Daoy (cell line): ENCODE measurements around the gene SLC25A12. TPM values are rescaled to one million over a fixed set of nuclear protein-coding genes. Genes with fewer than 3 reads are reported as not detected.
"Not testable (repeated sequence)": the region's sequence is repeated elsewhere in the genome, so short reads cannot be mapped to it uniquely, and the experiment has no call there.

ENCODE experiments used
- DNase-seq: peaks from one replicate; pipeline ENCODE4 v3.0.0-alpha.2; 2015; ENCODE audit warnings: low read depth
- total RNA-seq: library from RNA; depleted of rRNA; stranded (reverse); fragments of >200 nt; shearing (Covaris generic); gene quantifications from 2 replicates; pipeline ENCODE4 v1.2.3, GENCODE V29; 2014

SLC25A12 gene
- total RNA-seq, 1 experiment from 2014 or later, result 23.8 TPM

DNA sequence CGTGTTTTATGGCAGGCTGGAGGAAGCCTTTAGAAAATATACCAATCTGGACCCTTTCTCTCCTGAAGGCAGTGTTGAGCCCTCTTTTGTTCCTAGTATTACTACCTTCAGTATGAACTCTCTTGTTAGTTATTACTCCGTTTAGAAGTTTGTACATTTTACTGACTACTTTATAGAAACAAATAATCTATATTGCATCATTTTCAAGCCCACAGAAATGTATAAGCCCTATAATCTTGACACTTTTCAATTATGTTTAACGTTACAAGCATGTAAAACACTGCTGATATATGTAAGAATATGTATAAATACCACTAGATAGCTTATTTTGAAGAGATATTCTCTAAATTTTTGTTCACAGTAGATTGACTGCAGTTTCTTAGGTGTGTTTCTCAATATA, 64.0 kb downstream of the SLC25A12 start:
- no peak for DNase-seq

DNA sequence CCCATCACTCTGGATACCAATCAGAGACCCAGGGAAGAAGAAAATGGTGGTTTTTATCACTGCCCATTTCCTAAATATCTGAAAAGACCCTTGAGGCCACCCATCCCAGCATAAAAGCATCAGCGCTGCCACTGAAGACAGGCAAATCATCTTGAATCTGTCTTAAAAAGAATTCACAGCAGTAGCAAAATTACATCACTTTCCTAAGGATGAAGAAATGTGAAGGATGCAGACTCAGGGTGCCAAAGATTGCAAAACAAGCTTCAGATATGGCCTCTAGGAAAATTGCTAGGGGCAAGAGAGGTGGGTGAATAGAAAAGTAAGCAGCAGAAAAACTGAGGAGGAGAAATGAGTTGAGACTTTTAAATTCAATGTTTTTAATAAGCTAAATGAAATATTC, 70.0 kb downstream of the SLC25A12 start:
- no peak for DNase-seq

DNA sequence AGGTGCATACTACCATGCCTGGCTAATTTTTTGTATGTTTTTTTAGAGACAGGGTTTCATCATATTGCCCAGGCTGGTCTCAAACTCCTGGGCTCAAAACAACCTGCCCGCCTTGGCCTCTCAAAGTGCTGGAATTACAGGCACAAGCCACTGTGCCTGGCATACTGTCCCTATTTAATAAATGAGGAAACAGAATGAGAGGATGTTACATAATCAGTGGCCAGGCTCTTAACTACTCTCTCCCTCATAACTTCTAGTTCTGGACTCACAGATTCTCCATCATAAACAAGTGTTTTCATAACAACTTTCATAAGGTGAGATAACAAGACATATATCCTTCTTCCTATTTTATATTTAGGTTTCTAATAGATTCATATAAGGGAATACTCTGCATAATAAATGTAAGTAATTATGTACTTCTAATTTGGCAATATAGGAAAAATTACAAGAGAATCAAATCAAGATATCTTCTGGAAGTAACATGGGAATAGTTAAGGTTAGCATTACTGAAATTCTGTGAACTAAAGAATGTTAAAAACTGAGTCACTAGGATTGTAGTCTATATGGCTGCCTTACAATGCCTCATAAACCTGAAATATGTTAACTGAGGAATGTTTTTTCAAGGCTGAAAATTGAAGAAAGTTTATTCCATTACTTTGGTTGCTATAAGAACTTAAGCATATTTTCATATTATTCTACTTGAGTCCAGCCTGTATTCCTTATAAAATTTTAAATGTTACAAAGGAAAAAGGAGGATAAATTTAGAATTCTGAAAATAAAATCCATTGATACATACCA, 71.3 kb downstream of the SLC25A12 start:
- no peak for DNase-seq

DNA sequence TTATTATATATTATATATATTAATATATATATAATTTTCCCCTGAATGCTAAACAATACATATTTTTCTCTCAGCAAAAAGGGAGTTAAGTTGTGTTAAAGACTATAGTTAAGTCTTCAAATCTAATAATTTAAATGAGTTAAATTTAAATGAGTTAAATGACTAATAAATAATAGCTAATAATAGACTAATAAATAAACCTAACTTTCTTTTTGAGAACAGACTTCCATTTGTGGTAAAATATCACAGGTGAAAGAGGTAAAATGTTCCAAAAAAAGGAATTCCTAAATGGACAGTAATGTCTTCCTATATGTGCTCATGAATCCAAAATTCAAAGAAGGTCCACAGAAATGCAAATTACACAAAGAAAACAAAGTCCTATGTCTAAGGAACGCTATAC, 74.6 kb downstream of the SLC25A12 start:
- no peak for DNase-seq

DNA sequence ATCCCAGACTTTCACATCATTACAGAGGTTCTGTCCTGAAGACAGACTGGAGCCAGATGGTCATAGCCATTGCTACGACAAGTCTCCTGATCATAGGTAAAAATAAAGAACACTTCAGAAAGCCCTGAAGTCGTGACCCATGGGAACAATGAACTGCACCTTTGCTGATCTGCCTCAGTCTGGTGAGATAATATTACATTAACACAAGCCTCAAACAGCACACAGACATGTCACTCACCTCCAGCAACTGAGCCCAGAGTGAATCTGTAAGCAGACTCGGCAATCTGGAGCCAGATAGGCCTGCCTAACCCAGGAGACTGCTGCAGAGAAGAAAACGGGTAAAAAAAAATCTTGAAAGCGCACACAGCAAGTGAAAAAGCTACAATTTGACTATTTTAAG, 79.2 kb downstream of the SLC25A12 start:
- no peak for DNase-seq

DNA sequence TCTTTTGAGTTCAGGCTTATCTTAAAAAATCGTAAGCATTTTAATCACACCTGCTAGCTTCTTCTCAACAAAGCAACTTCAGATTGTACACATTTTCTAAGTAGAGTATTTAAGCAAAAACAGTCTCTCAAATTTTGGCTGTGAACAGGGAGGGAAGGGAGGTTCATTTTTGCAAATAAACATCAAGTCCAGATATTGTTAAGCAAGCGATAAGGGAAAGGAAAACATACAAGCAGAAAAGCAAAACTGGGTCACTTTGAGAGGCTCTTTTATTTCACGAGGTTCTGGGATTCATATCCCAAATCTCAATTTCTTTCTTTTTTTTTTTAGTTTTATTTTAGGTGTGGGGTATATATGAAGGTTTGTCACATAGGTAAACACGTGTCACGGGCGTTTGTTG, 79.9 kb downstream of the SLC25A12 start:
- no peak for DNase-seq

DNA sequence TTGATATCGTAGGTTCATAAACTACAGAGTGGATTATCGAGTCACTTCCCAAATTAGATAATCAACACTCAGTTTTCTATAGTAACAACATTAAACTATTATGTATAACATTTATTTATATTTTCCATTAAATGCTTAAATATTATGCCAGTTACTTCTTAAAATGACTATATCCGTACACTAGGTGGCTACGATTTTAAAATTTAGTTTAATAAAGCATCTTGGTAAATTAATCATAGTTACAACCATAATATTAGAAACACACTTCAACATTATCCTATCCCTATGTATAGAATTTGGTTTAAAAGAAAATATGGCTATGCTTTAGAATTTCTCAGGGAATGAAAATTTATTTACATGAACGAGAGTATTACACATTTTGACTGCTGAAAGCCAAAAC, 80.3 kb downstream of the SLC25A12 start:
- DNase-seq, result no peak

DNA sequence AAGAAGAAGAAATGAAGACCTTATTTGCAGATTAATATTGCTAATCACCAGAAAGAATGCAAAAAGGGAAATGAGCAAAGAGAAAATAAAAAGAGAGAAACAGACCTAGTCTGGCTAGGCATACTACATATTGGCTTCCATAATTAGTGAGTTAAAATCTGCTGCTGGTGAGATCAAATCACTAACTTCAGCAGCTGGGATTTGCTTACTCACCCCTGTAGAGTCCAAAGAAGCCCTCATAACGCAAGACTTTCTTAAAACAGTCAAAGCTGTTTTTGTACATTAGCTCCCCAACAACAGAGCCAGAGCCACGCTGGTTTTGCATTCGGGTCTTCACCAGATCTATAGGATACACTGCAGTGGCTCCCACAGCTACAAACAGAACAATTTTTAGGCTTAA, 80.9 kb downstream of the SLC25A12 start:
- no peak for DNase-seq

DNA sequence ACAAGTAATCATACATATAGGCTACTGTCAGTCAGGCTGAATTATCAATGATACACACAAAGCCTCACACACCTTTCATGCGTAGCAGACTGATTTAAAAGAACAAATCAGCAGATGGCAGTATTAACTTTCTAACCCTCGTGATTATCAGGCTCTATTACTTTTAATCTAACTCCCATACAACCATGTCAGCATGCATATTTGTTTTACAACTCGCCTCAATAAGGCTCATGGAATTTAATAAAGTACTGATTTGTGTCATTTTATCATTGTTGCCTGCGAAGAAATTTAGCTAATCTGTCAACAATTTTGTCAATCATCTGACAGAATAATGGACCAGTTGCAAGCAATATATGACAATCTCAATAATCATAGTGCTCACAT, 82.8 kb downstream of the SLC25A12 start:
- peak; percentile 4 for DNase-seq

DNA sequence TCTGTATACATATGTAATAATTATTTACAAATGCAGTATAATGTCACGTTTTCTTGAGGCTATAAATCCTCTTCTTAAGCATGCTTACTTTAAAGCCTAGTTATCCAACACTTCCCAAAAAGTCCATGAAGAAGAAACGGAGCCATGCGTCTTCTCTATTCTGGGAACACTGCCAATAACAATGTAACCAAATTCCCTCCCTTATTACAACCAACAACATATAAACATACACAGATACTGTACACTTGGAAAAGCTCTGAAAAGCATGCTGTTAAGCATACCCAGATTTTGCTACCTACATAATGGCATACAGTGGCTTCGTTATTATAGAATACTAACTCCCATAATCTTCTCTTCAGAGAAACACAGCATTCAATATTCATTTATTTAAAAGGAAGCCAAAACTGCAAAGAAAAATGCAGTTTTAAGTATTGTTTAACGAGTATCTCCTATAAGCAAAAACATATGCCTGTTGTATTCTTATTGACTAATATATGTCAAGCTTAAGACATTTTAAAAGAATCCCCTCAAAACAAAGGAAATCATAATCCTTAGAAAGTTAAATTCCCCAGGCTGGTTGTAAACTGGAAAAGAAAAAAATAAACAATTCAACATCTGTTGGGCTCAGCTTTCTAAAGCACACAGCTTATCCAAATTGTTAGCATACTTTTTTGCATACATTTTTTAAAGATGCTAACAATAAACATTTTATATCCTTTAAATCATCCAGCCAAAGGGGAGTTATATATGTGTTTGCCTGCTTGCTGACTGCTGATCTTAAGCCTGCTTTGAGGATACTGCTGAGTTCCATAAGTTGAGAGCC, 83.4 kb downstream of the SLC25A12 start:
- DNase-seq, result no peak

DNA sequence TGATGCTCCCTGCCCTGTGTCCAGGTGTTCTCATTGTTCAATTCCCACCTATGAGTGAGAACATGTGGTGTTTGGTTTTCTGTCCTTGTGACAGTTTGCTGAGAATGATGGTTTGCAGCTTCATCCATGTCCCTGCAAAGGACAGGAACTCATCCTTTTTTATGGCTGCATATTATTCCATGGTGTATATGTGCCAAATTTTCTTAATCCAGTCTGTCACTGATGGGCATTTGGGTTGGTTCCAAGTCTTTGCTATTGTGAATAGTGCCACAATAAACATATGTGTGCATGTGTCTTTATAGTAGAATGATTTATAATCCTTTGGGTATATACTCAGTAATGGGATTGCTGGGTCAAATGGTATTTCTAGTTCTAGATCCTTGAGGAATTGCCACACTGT, 85.2 kb downstream of the SLC25A12 start:
- DNase-seq, result not testable (repeated sequence)

DNA sequence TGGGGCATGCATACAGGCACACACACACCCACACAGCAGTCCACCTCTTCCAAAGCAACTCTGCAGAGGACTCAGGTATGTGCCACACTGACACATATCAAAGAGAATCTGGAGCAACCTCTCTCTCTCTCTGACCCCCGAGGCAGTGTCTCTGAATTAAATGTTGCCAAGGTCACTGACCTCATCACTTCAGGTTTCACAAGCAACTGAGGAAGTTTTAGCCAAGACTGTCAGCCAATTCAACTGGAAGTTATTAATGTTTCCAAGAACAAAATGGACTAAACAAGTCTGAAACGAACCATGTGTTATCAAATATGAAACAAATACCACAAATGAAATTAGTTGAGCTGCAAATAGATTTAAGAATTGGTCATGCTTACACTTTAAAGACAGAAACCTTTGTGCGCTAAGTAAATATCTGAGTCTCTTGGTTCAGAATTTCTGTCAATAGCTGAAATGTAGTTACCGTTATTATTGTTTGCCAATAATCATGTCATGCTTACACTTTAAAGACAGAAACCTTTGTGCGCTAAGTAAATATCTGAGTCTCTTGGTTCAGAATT, 86.1 kb downstream of the SLC25A12 start:
- DNase-seq, result no peak

DNA sequence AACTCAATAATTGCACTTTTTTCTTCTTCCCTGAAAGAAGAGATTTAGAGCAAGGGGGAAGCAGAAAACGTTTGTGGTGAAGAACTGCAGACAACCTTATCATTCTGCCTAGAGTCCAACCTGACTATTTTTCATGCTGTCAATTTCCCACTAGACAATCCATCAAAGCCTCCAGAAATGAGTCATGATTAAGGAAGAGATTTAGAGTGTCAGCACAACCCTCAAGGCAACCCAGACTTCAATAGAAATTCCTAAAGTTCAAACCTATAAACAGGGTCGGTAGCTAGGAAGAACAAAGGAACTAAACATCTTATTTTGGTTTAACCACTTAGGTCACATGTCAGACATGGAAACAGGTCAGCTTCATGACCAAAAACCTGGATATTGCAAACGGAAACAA, 86.9 kb downstream of the SLC25A12 start:
- DNase-seq, result no peak

DNA sequence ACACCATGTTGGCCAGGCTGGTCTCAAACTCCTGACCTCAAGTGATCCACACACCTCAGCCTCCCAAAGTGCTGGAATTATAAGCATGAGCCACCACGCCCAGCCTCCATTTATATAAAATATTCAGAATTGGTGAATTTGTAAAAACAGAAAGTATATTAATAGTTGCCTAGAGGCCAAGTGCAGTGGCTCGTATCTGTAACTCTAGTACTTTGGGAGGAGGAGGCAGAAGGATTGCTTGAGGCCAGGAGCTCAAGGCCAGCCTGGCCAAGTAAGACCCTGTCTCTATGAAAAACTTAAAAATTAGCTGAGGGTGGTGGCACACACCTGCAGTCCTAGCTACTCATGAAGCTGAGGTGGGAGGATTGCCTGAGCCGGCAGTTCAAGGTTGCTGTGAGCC, 89.6 kb downstream of the SLC25A12 start:
- DNase-seq, result no peak

DNA sequence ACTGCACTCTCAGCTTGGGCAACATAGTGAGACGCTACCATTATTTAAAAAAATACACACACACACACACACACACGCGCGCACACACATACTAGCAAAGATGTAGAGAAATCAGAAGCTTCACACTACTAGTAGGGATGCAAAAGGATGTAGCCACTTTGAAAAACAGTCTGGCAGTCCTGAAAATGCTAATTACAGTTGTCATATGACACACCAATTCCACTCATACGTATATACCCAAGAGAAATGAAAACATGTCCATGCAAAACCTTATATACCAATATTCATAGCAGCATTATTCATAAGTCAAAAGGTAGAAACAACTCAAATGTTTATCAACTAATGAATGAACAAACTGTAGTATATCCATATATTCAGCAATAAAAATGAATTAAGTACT, 90.3 kb downstream of the SLC25A12 start:
- no peak for DNase-seq

DNA sequence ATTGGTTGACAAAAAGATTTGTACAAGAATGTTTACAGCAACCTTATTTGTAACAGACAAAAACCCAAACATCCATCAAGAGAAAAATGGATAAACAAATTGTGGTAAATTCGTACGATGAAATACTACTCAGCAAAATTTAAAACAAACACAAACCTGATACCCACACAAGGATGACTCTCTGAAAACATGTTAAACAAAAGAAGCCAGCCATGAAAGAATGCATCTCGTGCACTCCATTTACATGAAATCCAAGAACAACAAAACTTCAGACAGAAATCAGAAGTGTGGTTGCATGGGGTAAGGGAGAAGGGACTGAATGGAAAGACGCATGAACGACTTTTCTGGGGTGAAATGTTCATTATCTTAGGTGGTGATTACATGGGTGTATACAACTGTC, 93.4 kb downstream of the SLC25A12 start:
- DNase-seq, result no peak

DNA sequence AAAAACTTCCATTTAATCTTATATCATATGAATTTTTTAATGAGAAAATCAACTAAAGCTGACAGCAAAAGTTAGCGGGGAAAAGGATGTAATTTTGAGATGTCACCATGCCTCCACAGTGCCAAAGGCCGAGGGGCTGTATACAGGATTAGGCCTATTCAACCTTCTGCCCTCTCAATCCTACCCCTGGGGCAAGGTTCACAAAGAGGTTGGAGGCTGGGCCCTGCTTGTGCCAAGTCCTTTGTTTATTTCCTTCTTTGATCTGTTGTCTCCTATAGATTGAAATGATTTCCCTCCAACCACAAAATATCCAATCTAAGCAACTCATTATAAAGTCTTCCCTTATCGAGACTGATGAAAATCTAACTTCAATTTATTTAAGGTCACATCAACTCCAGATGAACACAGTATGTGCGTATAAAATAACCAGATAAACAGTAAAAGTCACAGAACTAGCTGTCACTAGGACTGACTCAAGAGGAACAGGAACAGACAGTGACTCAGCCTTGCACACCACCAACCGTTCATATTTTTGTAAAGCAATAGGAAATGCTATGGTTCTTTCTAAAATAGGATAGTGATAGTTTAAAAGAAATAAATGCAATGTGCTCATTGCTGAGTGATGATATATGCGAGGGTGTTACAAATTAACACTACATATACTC, 95.8 kb downstream of the SLC25A12 start:
- DNase-seq, result peak; percentile 66

DNA sequence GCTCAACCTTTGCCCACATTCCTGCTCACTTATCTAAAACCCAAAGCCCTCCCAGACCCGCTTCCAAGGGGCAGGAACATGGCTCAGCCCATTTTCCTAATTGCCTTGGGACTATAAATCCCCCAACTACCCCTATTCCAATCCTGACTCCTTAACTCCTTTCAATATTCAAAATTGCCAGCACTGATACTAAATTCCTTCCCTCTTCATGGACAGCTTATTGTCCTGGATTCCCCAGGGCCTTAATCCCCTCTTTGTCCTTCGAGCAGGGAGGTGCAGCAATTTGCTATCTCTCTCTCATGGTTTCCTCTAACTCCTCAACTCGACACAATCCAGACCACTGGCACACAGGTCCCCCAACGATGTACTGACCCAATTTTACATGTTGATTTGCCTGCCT, 99.1 kb downstream of the SLC25A12 start:
- no peak for DNase-seq

DNA sequence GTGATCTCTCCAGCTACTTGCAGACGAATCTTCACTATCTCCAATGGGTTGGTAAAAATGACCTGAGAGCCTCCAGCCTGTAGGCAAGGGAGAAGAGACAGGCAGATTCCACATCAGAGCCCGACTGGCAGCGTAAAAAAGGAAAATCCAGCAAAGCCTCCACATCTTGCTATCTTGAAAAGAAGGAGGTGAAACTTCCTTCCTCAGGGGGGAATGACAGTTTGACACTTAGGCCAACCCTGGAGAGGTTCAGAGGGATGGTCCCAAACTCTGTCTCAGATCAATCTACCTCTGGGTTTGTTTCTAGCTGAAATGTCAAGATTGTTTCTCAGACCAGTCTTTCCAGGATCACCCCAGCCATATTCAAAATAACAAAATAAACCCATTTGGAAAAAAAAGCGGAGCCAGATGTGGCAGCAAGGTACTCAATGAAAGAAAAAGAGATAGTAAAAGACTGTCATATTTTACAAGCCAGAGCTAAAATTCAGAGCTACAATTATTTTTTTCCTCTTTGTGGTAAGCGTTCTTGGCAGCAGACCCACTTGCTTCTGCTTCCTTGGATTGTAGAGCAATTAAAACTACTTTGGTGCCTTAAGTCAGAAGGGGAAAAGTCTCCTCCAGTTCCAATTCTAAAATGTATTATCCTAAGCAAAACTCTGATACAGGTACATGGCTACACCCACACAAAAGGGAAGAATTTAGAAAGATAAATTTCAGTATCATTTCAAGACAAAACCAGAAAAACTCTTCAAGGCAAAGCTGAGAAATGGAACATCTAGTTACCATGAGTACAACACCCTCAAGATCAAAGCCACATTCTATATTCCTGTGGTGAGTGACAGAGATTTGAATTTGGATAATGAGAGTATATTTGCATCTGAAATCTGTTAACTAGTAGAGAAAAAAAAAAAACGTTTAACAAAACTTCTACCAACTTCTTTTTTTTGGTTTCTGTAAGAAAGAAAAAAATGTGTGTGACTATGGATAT, 100.1 kb downstream of the SLC25A12 start:
- DNase-seq, result no peak

DNA sequence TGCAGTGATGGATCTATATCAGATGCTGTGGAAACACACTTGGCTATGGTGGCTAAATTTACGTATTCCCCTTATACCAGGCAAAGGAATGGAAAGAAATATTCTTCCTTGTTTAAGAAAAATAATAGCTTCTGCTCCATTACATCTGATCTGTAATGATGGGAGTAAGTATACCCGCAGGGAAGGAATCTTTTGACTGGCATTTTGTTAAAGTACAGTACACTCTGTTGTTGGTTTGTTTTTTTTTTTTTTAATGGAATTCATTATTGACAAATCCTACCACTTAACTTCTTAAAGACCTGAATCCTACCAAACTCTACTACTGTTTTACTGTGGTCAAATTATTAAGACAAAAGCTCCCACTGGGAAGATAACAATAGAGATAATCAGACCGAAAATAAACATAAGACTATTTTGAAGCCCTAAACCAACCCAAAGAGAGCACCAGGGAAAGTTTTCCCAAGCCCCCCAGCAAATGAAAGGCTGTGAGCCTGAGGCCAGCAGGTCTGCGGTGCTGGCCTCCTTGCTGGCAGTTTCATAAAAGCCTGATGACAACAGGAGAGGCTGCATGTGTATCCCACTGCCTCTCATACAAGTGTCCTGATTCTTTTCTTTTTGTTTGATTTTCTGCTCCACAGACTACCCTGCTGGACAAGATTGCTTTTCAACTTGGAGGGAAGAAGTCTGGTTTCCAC, 101.0 kb downstream of the SLC25A12 start:
- DNase-seq, result no peak

DNA sequence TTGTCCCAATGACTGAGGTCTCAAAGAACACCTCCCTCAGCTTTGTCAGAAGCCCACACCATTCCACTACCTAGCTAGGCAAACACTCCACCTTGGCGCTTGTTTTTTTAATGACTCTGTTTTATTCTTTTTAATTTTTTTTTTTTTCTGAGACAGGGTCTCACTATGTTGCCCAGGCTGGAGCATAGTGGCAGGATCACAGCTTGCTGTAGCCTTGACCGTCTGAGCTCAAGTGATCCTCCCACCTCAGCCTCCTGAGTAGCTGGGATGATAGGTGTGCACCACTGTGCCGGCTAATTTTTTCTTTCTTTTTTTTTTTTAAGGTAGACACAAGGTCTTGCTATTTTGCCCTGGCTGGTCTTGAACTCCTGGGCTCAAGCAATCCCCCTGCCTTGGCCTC, 101.9 kb downstream of the SLC25A12 start:
- DNase-seq, result no peak
